Lower leg skin (tissue), 3 donors: ENCODE measurements around the gene LIMK1.

Experiments
- POLR2A ChIP-seq, 2 donors: fragments of 450-650 bp; IDR thresholded peaks; one replicate each; pipeline ENCODE4 v1.6.1; 2016 to 2017; ENCODE audit warnings: antibody characterized with exemption in 2 of 2, mild to moderate bottlenecking in 1 of 2, moderate library complexity in 1 of 2
- TF ChIP-seq, protein P1 (sequence below), 3 donors: fragments of 450-650 bp; IDR thresholded peaks; one replicate each; pipeline ENCODE4 v1.5.1; 2016; ENCODE audit warnings: antibody characterized with exemption in 3 of 3, mild to moderate bottlenecking in 3 of 3, moderate library complexity in 2 of 3

DNA sequence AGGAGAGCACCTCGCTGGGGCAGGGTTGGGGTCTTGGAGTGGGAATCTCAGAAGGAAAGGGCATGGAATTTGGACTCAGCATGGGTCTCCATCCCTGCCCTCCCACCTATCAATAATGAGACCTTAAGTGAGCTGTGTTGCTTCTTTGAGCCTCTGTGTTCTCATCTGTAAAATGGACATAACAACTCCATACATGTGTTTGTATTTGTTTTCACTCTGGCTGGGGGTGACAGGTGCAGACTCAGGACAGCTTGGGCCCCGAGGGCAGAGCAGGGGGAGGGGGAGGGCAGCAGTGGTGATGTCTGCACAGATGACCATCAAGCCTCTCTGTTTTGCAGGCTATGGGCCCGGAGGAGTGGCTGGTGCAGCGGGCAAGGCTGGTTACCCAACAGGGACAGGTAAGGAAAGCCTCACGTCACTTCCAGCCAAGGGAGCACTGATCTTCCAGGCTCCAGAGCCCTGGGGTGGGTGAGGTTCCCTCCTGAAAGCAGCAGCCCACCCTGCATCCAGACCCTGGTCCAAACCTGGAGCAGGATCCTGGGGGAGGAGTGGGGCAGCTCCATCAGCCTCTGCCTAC, 35.7 kb upstream of the LIMK1 start:
- no peak for TF ChIP-seq POLR2A (IDR thresholded peaks at IDR 0.05)
- TF ChIP-seq, protein P1, sequence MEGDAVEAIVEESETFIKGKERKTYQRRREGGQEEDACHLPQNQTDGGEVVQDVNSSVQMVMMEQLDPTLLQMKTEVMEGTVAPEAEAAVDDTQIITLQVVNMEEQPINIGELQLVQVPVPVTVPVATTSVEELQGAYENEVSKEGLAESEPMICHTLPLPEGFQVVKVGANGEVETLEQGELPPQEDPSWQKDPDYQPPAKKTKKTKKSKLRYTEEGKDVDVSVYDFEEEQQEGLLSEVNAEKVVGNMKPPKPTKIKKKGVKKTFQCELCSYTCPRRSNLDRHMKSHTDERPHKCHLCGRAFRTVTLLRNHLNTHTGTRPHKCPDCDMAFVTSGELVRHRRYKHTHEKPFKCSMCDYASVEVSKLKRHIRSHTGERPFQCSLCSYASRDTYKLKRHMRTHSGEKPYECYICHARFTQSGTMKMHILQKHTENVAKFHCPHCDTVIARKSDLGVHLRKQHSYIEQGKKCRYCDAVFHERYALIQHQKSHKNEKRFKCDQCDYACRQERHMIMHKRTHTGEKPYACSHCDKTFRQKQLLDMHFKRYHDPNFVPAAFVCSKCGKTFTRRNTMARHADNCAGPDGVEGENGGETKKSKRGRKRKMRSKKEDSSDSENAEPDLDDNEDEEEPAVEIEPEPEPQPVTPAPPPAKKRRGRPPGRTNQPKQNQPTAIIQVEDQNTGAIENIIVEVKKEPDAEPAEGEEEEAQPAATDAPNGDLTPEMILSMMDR (IDR thresholded peaks at IDR 0.05): no peak
